SK-N-SH (cell line): ENCODE results near the gene SH3PXD2B. TPM values are rescaled to one million over a fixed set of nuclear protein-coding genes. Genes with fewer than 3 reads are reported as not detected.

Experiments used
- CTCF ChIA-PET: fragments of 300-600, 350-600 bp; formaldehyde crosslinking; extraction: SDS; loops from one replicate; lab custom pipeline; 2021; lab: Yijun Ruan, JAX
- POLR2A ChIA-PET: fragments of 350-600 bp; sonication (Branson Sonifier 250); formaldehyde crosslinking; extraction: SDS; loops from one replicate; lab custom pipeline; 2020; ENCODE audit warnings: antibody characterized with exemption, inconsistent platforms; lab: Yijun Ruan, JAX
- DNase-seq: peaks from one replicate; pipeline ENCODE4 v3.0.0; 2012
- H2AFZ ChIP-seq: fragments of 200-600 bp; sonication (generic); 2 replicates; pipeline ENCODE4 v1.8.1; 2016; ENCODE audit warnings: antibody characterized with exemption, mild to moderate bottlenecking, low read depth
- H3F3A ChIP-seq: fragments of 200-600 bp; sonication (generic); replicated peaks from 2 replicates; pipeline ENCODE3; 2016; ENCODE audit warnings: antibody characterized with exemption, mild to moderate bottlenecking; ENCODE audit not compliant: insufficient read depth
- H3K27ac ChIP-seq, 2 experiments: fragments of 200-500 bp in 1 of 2; fragments of 200-600 bp in 1 of 2; sonication (Bioruptor generic) in 1 of 2; sonication (generic), shearing (Covaris generic) in 1 of 2; 2 replicates each; pipeline versions ENCODE4 v1.5.1 to v1.6.1; 2014 to 2016; ENCODE audit warnings: low read depth in 2 of 2, inconsistent platforms in 1 of 2, low read length in 1 of 2, mild to moderate bottlenecking in 1 of 2, mixed read lengths in 1 of 2
- H3K27me3 ChIP-seq: fragments of 200-600 bp; sonication (generic), shearing (Covaris generic); 2 replicates; pipeline ENCODE4 v1.6.1; 2016; ENCODE audit warnings: mixed run types; ENCODE audit not compliant: insufficient read depth
- H3K36me3 ChIP-seq, 2 experiments: fragments of 200-500 bp in 1 of 2; fragments of 200-600 bp in 1 of 2; sonication (Bioruptor generic) in 1 of 2; sonication (generic) in 1 of 2; replicated peaks in 1 of 2; 2 replicates each; pipeline versions ENCODE3 to v1.5.1; 2014 to 2016; ENCODE audit warnings: low read length in 1 of 2, mild to moderate bottlenecking in 1 of 2; ENCODE audit not compliant: insufficient read depth in 2 of 2, control insufficient read depth in 1 of 2
- H3K4me1 ChIP-seq, 2 experiments: fragments of 200-500 bp in 1 of 2; fragments of 200-600 bp in 1 of 2; sonication (Bioruptor generic) in 1 of 2; sonication (generic), shearing (Covaris generic) in 1 of 2; 2 replicates each; pipeline versions ENCODE4 v1.5.1 to v1.6.1; 2014 to 2016; ENCODE audit warnings: low read depth in 1 of 2, low read length in 1 of 2, mixed run types in 1 of 2; ENCODE audit not compliant: insufficient read depth in 2 of 2, control insufficient read depth in 1 of 2
- H3K4me2 ChIP-seq: fragments of 200-600 bp; sonication (generic), shearing (Covaris generic); 2 replicates; pipeline ENCODE4 v1.6.1; 2017; ENCODE audit warnings: mixed run types
- H3K4me3 ChIP-seq, 2 experiments: fragments of 200-500 bp in 1 of 2; fragments of 200-600 bp in 1 of 2; sonication (Bioruptor generic) in 1 of 2; sonication (generic), shearing (Covaris generic) in 1 of 2; 2 replicates each; pipeline versions ENCODE4 v1.5.1 to v1.8.1; 2014 to 2016; ENCODE audit warnings: low read depth in 2 of 2, inconsistent platforms in 1 of 2, low read length in 1 of 2, mild to moderate bottlenecking in 1 of 2, mixed read lengths in 1 of 2, moderate library complexity in 1 of 2
- H3K79me2 ChIP-seq: fragments of 200-600 bp; sonication (generic); 2 replicates; pipeline ENCODE4 v1.8.1; 2017; ENCODE audit warnings: mild to moderate bottlenecking; ENCODE audit not compliant: insufficient read depth
- H3K9ac ChIP-seq: fragments of 200-600 bp; sonication (generic); 2 replicates; pipeline ENCODE4 v1.6.1; 2017; ENCODE audit warnings: mixed run types
- H3K9me2 ChIP-seq: fragments of 200-600 bp; sonication (generic); 2 replicates; pipeline ENCODE4 v1.6.1; 2017; ENCODE audit warnings: mixed run types
- H3K9me3 ChIP-seq: fragments of 200-600 bp; sonication (generic); 2 replicates; pipeline ENCODE4 v1.6.1; 2017; ENCODE audit warnings: mixed run types, mild to moderate bottlenecking, moderate library complexity
- H4K20me1 ChIP-seq: fragments of 200-600 bp; sonication (generic); 2 replicates; pipeline ENCODE4 v1.6.1; 2017; ENCODE audit warnings: mild to moderate bottlenecking, mixed run types; ENCODE audit not compliant: insufficient read depth
- CHD2 ChIP-seq: fragments of 150-350 bp; IDR thresholded peaks from 2 replicates; pipeline ENCODE4 v1.6.1; 2018; ENCODE audit warnings: low read length; ENCODE audit not compliant: partially characterized antibody
- ELF1 ChIP-seq: IDR thresholded peaks from 2 replicates; pipeline ENCODE4 v1.4.0; 2012
- EP300 ChIP-seq, 2 experiments: IDR thresholded peaks; 2 replicates each; pipeline versions ENCODE4 v1.4.0 to v1.6.1; 2012; ENCODE audit warnings: borderline replicate concordance in 1 of 2, low read depth in 1 of 2, low read length in 1 of 2
- EZH2phosphoT487 ChIP-seq: fragments of 200-600 bp; sonication (generic); IDR thresholded peaks from 2 replicates; pipeline ENCODE4 v1.6.1; 2017; ENCODE audit warnings: low read depth, mixed run types, mild to moderate bottlenecking, antibody characterized with exemption, moderate library complexity, borderline replicate concordance
- FOSL2 ChIP-seq: IDR thresholded peaks from 2 replicates; pipeline ENCODE4 v1.4.0; 2012; ENCODE audit warnings: low read depth, mild to moderate bottlenecking, moderate library complexity, borderline replicate concordance
- FOXM1 ChIP-seq: IDR thresholded peaks from 2 replicates; pipeline ENCODE4 v1.4.0; 2012; ENCODE audit warnings: low read depth, mild to moderate bottlenecking
- GABPA ChIP-seq: IDR thresholded peaks from 2 replicates; pipeline ENCODE4 v1.4.0; 2012; ENCODE audit warnings: low read depth, mild to moderate bottlenecking
- MEF2A ChIP-seq: IDR thresholded peaks from 2 replicates; pipeline ENCODE4 v1.4.0; 2012; ENCODE audit warnings: low read depth, borderline replicate concordance
- NRF1 ChIP-seq: IDR thresholded peaks from 2 replicates; pipeline ENCODE4 v1.6.1; 2012; ENCODE audit warnings: low read depth, mild to moderate bottlenecking, low read length
- RAD21 ChIP-seq: IDR thresholded peaks from 2 replicates; pipeline ENCODE4 v1.6.1; 2012; ENCODE audit warnings: mild to moderate bottlenecking, low read length
- RCOR1 ChIP-seq: fragments of 150-350 bp; IDR thresholded peaks from 2 replicates; pipeline ENCODE4 v1.6.1; 2017; ENCODE audit warnings: antibody characterized with exemption, low read length
- TCF12 ChIP-seq: IDR thresholded peaks from 2 replicates; pipeline ENCODE4 v1.4.0; 2012
- WGBS: methylation state at CpG from one replicate; pipeline ENCODE4 v1.1.6; 2017; ENCODE audit warnings: low lambda C conversion rate; 5-methylcytosine and 5-hydroxymethylcytosine counted together
- polyA plus RNA-seq, 3 experiments: library from polyadenylated mRNA; depleted of rRNA; stranded (reverse); fragments of >200 nt; gene quantifications; 2 replicates each; pipeline ENCODE4 v1.2.3, GENCODE V29; 2012
- TF ChIP-seq, protein P1 (sequence below): IDR thresholded peaks from 2 replicates; pipeline ENCODE4; 2012
- TF ChIP-seq, protein P2 (sequence below): fragments of 150-350 bp; IDR thresholded peaks from 2 replicates; pipeline ENCODE4 v1.6.1; 2017; ENCODE audit warnings: antibody characterized with exemption, low read length, low read depth, borderline replicate concordance

SH3PXD2B gene
- polyA plus RNA-seq, 1 of the 3 experiments (the other 2 are of a cell fraction): 15.0 TPM

DNA sequence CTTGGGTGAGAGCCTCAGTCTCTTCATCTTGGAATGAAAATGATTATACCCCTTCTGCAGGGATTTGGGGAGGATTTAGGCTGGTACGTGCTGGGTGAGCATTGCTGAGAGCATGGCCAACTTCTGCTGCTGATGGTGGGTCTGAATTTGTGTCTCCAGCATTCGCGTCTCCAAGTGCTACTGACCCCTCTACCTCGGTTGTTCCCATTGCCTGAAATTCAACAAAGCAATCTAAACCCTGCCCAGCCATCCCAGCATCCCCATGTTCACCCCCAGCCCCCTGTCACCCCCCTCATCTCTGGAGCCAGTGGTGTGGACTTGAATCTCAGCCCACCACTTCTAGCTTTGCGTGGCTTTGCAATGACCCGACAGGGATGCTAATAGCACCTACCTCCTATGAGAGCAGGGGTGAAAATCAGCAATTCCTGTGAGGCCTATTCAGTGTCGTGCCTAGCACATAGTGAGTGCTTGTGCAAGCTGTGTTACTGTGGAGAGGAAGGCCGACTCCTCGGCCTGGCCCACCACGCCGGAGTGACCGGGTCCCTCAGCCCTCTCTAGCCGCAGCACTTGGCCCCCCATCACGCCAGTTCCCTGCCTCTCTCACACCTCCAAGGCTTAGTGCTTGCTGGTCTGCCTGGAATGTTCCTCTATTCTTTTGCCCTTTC lies 43.4 kb upstream of the SH3PXD2B start:
- H3K27ac ChIP-seq: no peak overlapping the region
- no peak for TF ChIP-seq RCOR1
- TF ChIP-seq GABPA: no peak
- no peak for TF ChIP-seq MEF2A
- TF ChIP-seq ELF1: no peak
- no peak for TF ChIP-seq TCF12
- TF ChIP-seq RAD21: no peak
- no peak for TF ChIP-seq EZH2phosphoT487
- no peak for TF ChIP-seq FOXM1
- TF ChIP-seq FOSL2: no peak
- TF ChIP-seq, protein P1, sequence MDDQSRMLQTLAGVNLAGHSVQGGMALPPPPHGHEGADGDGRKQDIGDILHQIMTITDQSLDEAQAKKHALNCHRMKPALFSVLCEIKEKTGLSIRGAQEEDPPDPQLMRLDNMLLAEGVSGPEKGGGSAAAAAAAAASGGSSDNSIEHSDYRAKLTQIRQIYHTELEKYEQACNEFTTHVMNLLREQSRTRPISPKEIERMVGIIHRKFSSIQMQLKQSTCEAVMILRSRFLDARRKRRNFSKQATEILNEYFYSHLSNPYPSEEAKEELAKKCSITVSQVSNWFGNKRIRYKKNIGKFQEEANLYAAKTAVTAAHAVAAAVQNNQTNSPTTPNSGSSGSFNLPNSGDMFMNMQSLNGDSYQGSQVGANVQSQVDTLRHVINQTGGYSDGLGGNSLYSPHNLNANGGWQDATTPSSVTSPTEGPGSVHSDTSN: no peak
- TF ChIP-seq CHD2: no peak
- peaks cover 4% of the 10 kb centered on the region; the same call in 1 of the 2 replicates for H3K27me3 ChIP-seq
- H3K9me2 ChIP-seq: no peaks in the 10 kb centered on the region
- H3K4me2 ChIP-seq: no peak overlapping the region
- ChIA-PET POLR2A (no interaction called here), CTCF (interaction anchor here (1.2 to 2.7 kb wide), 3 partner anchors 18 to 200 kb away, joined by 3 to 10 read pairs (median 3); no protein-coding TSS in a partner anchor)
- H3K79me2 ChIP-seq: no peaks in the 10 kb centered on the region
- no peak overlapping the region for H2AFZ ChIP-seq
- H3K4me3 ChIP-seq: no peak overlapping the region
- H3K9me3 ChIP-seq: no peaks in the 10 kb centered on the region
- no peaks in the 10 kb centered on the region for H3F3A ChIP-seq
- no peaks in the 10 kb centered on the region for H4K20me1 ChIP-seq
- no peaks in the 10 kb centered on the region for H3K36me3 ChIP-seq
- no peak overlapping the region for H3K9ac ChIP-seq
- 87% methylated on average over 12 of the region's 14 CpGs for WGBS
- peaks cover 0 to 8% of the 10 kb centered on the region in 2 experiments; a peak in 1 of 4 replicates for H3K4me1 ChIP-seq
- no peak for DNase-seq

- ChIA-PET POLR2A (no interaction called here), CTCF (interaction anchor here (1.2 to 2.7 kb wide), 4 partner anchors 18 to 201 kb away, joined by 3 to 10 read pairs (median 4); no protein-coding TSS in a partner anchor)
Observed at GRCh38 chr5:172496671-172497371, 42.5 kb upstream of the SH3PXD2B start.

More at GRCh38 chr5:172496671-172497371, 42.5 kb upstream of the SH3PXD2B start:
- H3K27me3 ChIP-seq: peaks cover 4% of the 10 kb centered on the region; the same call in 1 of the 2 replicates
- no peak overlapping the region for H2AFZ ChIP-seq
- H3K27ac ChIP-seq: no peak overlapping the region
- H3K4me3 ChIP-seq: no peak overlapping the region
- H3K9me3 ChIP-seq: no peaks in the 10 kb centered on the region
- WGBS: 54% methylated on average over 12 of the region's 12 CpGs
- no peaks in the 10 kb centered on the region for H3K36me3 ChIP-seq
- H4K20me1 ChIP-seq: no peaks in the 10 kb centered on the region
- no peak overlapping the region for H3K4me2 ChIP-seq
- TF ChIP-seq FOXM1 (no peak), EP300 (IDR thresholded peaks at IDR 0.05; ENCODE audit: borderline replicate concordance in 1 of 2, low read depth in 1 of 2, low read length in 1 of 2) (no peak), CHD2 (no peak), NRF1 (no peak)
- TF ChIP-seq, protein P2, sequence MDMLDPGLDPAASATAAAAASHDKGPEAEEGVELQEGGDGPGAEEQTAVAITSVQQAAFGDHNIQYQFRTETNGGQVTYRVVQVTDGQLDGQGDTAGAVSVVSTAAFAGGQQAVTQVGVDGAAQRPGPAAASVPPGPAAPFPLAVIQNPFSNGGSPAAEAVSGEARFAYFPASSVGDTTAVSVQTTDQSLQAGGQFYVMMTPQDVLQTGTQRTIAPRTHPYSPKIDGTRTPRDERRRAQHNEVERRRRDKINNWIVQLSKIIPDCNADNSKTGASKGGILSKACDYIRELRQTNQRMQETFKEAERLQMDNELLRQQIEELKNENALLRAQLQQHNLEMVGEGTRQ: no peak
- H3K9me2 ChIP-seq: no peaks in the 10 kb centered on the region
- H3K4me1 ChIP-seq: peaks cover 0 to 8% of the 10 kb centered on the region in 2 experiments; a peak in 1 of 4 replicates
- H3K79me2 ChIP-seq: no peaks in the 10 kb centered on the region
- H3K9ac ChIP-seq: no peak overlapping the region
- no peaks in the 10 kb centered on the region for H3F3A ChIP-seq
- DNase-seq: peak; percentile 53
